HG02981 (cell line): ENCODE results near the gene SLC17A4.
"Not testable (repeated sequence)": the region's sequence is repeated elsewhere in the genome, so short reads cannot be mapped to it uniquely, and the experiment has no call there.

ENCODE experiments used
- ATAC-seq: cut with Tn5 transposase; IDR thresholded peaks from one replicate; pipeline ENCODE4 v1.9.1; 2021; ENCODE audit warnings: mild to moderate bottlenecking, moderate library complexity; ENCODE audit not compliant: unreplicated experiment

The SLC17A4 gene

DNA sequence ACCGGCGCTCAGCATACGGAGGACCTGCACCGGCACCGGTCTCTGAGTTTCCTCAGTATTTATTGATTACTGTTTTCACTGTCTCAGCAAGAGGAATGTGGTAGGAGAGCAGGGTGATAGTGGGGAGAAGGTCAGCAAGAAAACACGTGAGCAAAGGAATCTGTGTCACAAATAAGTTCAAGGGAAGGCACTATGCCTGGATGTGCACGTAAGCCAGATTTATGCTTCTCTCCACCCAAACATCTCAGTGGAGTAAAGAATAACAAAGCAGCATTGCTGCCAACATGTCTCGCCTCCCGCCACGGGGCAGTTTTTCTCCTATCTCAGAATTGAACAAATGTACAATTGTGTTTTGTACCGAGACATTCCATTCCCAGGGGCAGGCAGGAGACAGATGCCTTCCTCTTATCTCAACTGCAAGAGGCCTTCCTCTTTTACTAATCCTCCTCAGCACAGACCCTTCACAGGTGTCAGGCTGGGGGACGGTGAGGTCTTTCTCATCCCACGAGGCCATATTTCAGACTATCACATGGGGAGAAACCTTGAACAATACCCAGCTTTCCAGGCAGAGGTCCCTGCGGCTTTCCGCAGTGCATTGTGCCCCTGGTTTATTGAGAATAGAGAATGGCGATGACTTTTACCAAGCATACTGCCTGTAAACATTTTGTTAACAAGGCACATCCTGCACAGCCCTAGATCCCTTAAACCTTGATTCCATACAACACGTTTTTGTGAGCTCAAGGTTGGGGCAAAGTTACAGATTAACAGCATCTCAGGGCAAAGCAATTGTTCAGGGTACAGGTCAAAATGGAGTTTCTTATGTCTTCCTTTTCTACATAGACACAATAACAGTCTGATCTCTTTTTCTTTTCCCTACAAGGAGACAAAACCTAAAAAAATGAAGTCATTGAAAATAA lies 5.7 kb upstream of the SLC17A4 start:
- not testable (repeated sequence) for ATAC-seq

- no peak for ATAC-seq
Observed at GRCh38 chr6:25749837-25750236, 4.7 kb upstream of the SLC17A4 start.

DNA sequence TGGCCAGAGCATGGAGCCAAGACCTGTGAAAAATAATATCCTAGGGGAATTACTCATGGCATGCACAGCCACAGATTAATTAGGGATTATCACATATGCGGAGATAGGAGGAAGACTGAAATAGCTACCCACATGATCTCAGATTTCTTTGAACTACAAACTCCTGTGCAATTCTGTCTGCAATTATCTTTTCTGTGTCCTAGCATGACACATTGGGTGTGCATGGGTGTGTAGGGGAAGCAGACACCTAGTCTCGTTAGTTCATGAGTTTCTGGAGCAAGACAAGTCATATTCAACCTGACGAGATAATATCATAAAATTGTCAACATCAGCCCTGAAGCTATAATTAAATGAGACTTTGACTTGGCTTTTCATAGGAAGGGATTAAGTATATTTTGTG lies 3.6 kb upstream of the SLC17A4 start:
- no peak for ATAC-seq

DNA sequence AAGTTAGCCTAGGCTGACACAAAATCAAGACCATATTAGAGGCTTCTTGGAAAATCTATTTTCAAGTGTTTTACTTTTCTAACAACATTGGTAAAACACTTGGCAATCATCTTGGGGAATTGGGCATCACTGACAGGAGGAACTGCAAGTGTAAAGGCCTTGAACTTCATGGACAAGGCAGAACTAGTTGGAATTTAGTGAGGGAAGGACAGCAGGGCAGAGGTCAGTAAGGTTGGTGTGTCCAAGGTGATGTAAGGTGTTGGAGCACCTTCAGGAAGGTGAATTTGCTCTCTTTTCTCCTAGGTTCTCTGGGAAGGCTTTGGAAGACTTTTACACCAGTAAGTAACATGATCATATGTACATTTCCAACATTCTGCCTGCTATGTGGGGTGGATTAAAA lies 1.5 kb upstream of the SLC17A4 start:
- no peak for ATAC-seq

GRCh38 chr6:25755483-25755882 lies 941 bp downstream of the SLC17A4 start:
- ATAC-seq, result no peak

DNA sequence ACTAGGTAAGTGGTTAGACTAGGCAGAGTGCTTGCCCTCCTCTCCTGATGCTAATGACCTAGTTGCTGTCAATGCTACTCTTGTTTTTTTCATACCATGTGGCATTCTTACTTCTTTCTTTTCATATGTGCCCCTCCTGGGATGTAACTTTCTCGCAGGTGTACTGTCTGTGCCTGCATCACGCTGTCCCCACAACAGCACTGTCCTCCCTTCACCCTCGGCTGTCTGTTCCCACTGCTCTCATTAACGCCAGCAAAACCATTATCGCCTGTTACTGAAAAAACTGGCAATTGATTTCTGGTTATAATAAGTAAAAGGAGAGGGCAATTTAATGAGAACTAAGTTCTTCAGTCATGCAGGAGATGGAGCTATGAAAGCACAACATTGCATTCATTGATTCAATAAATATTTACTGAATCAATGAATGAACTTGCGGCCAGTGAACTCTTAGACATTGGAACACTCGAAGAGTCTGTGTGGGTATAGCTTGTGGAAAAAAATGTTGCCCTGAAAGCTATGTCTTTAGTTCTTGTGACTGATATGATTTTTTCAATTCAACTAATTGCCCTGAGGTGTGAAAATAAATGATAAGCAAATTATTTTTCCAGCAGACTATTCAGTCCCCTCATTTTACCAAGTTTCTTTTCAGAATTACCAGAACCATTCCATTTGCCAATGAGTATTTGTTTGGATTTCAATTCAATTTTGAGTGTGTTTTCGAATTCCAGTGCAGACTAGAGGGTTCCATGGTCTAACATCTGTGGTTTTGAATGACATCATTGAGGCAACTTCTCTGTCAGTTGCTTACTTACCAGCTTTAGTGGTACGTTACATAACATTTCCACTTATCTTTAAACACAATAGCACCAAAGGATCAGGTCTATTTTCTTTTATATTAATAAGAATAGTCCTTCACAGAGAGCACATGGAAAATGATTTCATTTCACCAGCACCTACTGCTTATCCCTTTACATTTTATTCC lies 2.1 kb downstream of the SLC17A4 start:
- ATAC-seq, result no peak

- no peak for ATAC-seq
Observed at GRCh38 chr6:25757936-25758642, 3.5 kb downstream of the SLC17A4 start.

DNA sequence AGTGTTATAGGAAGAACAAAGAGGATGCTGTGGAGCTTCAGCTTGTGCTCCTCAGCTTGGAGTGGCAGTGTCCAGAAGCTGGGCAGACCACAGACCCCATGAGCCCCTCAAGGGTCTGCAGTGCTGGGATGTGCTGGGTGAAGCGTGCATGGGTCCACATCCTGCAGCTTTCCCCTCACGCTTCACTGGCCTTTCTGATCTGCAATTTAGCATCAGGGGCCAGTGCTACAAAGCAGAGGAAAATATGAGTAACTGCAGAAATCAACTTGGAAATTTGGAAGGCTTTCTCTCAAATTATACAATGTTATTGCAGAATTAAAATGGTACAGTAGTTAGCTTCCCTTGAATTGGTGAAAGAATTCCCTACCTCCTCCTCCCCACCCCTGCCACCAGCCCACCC lies 10.1 kb downstream of the SLC17A4 start:
- no peak for ATAC-seq

DNA sequence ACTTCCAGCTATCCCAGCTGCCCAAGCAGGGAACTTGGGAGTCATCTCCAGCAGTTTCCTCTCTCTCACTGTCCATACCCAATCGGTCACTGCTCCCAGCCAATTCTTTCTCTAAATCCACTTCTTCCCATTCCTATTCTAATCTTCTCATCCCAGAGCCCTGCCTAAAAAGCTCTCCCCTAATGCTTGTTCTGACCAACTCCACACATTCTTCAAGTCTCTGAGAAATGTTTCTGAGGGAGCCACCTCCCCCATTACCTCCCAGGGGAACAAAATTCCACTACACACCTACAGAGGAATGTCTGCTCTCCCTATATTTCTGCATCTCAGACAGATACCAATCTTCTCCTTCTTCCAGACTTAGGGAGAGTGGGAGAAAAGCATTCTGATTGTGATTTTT lies 14.0 kb downstream of the SLC17A4 start:
- no peak for ATAC-seq

DNA sequence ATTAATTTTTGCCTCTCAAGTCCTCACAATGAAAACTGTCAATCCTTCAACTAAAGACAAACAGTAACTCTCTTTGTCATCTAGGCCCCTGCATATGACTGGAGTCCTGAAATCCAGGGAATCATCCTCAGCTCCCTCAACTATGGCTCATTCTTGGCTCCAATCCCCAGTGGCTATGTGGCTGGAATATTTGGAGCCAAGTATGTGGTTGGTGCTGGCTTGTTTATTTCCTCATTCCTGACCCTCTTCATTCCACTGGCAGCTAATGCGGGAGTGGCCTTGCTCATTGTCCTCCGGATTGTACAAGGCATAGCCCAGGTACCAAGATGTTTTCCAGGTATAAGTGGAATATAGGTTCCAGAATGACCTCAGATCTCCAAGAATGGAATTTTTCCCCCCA lies 15.4 kb downstream of the SLC17A4 start:
- ATAC-seq, result no peak

DNA sequence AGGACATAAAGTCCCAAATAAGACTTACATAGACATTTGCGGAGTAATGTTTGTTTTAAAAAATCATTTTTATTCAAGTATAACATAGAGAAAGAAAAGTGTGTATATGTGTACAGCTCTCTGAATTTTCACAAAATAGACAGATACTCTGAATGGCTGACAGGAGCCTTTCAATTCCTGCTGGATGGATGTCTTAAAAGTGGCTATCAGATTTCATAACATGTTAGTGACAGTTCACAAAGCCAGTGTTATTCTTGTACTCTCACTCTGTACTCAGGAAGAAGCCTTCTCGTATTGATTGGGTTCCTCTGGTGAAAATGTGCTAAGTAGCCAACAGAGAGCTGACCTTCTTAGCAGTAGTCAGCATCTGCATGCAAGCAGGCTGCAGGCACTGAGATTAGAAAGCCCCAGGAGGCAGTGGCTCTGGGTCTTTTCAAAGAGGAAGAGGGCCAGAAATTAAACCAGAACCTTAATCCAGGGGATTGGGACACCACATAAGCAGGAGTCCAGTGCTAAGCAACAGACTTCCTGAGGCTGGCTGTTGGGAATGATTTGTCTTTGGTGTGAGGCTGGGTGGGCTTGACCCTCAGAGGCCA lies 19.7 kb downstream of the SLC17A4 start:
- ATAC-seq, result no peak

GRCh38 chr6:25777031-25777430 lies 22.5 kb downstream of the SLC17A4 start:
- no peak for ATAC-seq

- ATAC-seq, result no peak
Observed at GRCh38 chr6:25777856-25778649, 23.5 kb downstream of the SLC17A4 start.

- no peak for ATAC-seq
Observed at GRCh38 chr6:25781134-25781533, 26.6 kb downstream of the SLC17A4 start.

DNA sequence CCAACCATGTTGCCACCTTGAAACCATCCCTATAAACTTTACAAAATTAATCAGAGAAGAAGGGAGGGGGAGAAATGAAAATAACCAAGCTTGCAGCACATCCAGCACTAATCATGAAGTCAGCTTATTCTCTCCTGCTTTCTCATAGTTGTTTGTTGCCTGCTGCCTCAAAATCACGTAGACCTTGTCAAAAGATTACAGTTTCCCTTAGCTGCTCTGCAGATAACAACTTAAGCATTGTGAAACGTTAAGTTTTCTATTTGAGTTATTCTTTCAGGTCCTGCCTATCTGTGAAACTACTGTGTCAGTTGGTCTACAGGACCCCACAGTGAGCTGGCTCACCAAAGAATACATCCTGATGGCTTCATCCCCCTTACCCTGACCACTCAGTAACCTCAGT lies 32.9 kb downstream of the SLC17A4 start:
- ATAC-seq, result no peak

- no peak for ATAC-seq
Observed at GRCh38 chr6:25788305-25788922, 33.9 kb downstream of the SLC17A4 start.

DNA sequence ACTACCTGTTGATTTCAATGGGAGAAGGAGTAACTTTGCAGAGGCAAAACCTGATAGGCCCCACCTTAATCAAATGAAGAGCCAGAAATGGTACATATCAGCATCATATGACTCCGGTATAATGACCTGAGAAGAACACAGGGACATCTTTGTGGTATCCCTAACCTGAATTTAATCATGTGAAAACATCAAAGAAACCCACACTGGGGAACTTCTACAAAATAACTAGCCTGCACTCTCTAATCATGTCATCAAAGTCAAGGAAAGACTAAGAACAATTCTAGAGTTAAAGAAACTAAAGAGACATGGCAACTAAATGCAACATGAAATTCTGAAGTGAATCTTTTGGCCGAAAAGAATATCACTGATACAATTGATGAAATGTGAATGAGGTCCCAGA lies 34.9 kb downstream of the SLC17A4 start:
- no peak for ATAC-seq

GRCh38 chr6:25792016-25792415 lies 37.5 kb downstream of the SLC17A4 start:
- no peak for ATAC-seq

GRCh38 chr6:25793970-25794369 lies 39.4 kb downstream of the SLC17A4 start:
- ATAC-seq, result no peak
